NCI-H1092 (cell line): Measurements from ENCODE around the gene TDRD15.
"Not testable (repeated sequence)": the region's sequence is repeated elsewhere in the genome, so short reads cannot be mapped to it uniquely, and the experiment has no call there.

ENCODE experiments used
- DNase-seq: peaks from one replicate; lab custom pipeline; 2025; lab: John Stamatoyannopoulos, UW

Gene TDRD15

DNA sequence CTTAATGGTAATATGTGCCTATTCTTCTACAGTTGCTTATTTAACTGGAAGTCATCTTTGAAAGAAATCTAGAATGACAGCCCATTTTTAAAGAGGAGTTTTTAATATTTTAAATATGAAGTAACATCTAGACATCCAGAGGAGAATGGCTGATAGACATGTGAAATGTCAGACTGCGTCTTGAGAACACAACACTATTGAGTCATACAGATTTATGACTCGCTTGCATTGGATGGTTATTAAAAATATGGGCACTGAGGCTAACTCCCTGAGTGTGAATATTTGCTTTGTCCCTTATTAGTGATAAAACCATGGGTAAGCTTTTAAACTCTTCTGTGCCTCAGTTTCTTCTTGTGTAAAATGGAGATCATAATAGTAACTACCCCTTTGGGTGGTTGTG, 22.9 kb downstream of the TDRD15 start:
- no peak for DNase-seq

DNA sequence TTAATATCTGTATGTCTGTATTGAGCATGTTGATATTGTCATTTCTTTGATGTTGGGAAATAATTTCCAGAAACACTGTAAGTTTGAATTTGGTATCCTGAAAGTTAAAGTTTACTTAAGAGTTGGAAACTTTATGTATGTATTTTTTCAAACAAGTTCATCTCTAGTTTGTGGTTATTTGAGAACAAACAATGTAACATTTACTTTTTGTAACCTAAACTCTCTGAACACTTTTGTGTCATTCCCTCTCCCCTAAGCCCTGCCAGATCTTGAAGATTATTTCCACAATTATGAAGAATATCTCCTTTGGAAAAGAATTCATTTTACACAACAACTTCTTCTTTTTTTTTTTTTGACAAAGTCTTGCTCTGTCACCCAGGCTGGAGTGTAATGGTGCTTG, 24.9 kb downstream of the TDRD15 start:
- DNase-seq: no peak

DNA sequence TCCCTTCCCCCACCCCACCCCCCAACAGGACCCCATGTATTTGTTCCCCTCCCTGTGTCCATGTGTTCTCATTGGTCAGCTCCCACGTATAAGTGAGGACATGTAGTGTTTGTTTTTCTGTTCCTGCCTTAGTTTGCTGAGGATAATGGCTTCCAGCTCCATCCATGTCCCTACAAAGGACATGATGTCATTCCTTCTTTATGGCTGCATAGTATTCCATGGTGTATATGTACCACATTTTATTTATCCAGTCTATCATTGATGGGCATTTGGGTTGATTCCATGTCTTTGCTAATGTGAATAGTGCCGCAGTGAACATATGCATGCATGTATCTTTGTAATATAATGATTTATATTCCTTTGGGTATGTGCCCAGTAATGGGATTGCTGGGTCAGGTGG, 27.5 kb downstream of the TDRD15 start:
- DNase-seq: not testable (repeated sequence)

- no peak for DNase-seq
These were observed 31.8 kb downstream of the TDRD15 start for GRCh38 chr2:21155365-21156136.

DNA sequence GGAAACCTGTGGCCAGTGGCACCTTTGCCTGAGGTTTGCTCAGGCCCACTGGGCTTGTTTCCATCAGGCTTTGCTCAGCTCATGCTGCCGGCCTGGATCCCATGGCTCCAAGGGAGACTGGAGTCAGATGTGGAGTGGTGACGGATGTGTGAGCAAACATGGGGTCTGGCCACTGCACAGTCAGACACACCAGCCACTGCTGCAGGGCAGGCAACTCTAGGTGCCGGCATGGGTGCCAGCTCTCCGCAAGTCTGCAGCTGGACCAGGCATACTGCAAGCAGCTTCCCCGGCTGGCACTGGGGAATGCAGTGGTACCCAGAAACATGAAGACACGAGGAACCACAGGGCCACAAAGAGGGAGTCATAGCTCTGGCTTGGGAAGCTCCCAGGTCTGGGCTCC, 37.4 kb downstream of the TDRD15 start:
- no peak for DNase-seq

DNA sequence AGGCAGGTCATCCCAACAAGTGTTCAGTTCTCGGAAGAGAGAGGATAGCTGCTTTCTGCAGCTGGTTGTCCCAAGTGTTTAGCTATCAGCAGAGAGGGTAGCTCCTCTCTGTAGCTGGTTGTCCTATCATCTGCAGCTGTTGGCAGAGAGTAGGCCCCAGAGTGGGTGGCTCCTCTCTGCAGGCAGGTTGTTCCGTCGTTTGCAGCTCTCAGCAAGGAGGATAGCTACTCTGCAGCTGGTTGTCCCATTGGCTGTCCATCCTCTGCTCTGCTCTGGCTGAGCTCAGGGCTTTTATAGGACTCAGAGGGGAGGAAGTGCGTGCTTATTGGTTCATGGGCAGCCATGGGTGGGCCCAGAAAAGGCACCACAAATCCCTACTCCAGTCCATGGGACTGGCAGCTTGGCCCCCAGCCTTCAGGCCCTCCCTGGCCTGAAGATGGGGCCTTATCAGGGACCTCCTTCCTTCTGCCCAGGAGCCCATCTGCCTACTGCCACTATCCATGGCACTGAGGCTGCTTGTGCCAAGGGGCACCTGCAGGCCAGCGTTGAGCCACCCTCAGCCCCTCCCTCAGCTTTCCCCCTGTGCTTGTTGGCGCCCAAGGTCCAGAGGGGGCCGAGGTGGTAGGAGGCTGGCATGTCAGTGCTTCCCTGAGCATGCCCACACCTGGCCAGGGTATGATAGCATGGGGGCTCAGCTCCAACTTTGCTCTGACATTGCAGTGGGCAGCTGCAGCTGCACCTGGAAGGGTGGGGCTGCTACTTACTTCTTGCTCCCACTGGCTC, 38.3 kb downstream of the TDRD15 start:
- no peak for DNase-seq

GRCh38 chr2:21162615-21162878, 38.8 kb downstream of the TDRD15 start:
- no peak for DNase-seq

DNA sequence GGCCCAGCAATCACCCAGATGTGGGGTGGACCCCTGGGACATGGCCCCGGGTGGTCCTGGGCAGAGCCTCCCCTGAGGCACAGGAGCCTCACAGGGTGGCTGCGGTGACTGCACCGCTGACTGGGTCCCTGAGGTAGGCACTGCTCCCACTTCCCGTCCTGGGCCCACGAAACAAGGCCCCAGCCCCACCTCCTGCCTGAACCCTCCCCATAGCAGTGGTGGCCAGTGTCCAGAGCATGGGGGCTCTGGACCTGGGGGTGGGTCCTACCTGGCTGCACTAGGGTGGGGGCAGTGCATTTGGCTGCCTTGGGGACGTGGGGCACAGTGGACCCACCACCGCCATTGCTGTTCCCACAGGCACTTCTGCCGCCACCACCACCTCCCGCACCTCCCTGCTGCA, 39.4 kb downstream of the TDRD15 start:
- DNase-seq: no peak

- DNase-seq: no peak
These were observed 41.6 kb downstream of the TDRD15 start for GRCh38 chr2:21165350-21165749.

DNA sequence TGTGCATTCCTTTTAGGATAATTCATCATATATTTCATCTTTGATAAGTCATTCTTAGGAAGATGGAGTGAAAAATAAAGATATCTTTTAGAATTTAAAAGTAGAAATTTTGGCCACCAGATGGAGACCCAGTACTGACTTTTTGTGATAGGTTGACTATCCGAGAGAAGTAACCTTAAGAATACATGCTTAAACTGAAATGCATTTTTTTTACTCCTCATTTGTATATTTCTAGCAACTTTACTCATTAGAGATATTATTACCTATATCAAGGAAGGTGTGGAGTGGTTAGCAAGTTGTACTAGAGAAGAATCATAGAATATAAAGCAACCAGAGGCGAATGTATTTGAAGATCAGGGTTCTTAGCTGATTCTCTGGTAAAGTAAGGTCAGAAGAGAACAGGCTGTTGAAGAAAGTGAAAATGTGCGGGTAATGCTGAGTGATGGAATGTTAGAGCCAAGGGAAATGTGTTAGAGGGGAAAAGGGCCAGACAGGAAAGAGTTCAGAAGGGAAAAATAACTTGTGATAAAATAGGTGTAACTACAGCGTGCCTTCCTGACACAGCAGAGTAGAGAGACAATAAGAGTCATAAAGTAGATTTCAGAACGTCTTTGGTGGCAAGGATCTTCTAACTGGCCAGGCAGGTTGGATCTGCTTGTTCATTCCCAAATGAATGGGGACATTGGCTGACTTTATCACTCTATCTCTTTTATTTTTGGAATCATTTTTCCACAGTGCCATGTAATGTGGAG, 52.3 kb downstream of the TDRD15 start:
- DNase-seq: no peak

DNA sequence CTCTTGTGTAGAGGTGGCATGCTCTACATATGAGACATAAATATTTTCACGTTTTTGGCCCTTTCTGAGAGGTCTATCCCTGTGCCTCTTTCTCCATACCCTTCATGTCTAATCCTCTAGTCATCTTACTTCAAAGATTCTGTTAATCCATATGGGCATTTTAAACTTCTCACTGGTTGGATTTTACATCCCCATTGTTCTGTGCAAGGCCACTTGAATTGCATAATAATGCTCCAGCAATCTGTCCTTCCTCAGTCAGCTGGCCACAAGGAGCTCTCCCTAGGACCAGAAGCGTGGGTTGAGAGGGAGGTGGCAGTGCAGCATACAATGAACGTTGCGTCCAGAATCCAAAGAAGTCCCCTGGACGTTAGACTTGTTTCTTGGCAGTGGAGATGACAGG, 58.2 kb downstream of the TDRD15 start:
- no peak for DNase-seq

GRCh38 chr2:21183306-21183705, 59.5 kb downstream of the TDRD15 start:
- no peak for DNase-seq

- DNase-seq: no peak
These were observed 60.0 kb downstream of the TDRD15 start for GRCh38 chr2:21183726-21184125.

GRCh38 chr2:21191535-21191934, 67.8 kb downstream of the TDRD15 start:
- DNase-seq: no peak
